ENCODE measurements around the gene LMTK2. TPM values are rescaled to one million over a fixed set of nuclear protein-coding genes. Genes with fewer than 3 reads are reported as not detected.

The LMTK2 gene
- total RNA-seq, 2 donors from 2014 or later: 37.2 to 61.2 TPM

DNA sequence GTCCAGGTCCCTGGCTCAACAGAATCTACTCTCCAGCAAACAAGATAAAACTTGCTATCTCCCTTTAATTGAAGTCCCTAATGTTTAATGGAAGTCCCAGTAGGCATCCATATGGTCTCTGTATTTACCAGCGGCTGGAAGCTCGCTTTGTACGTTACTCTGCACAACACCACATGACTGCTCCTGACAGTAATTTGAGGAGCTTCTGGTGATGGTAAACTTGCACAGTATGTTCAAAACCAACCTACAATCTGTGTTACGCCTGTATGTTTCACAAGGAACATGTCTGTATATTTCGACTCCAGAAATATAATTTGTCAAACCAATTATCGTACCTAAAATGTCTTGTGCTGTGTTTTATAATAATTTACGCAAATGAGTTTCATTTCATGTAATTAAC, 149.8 kb downstream of the LMTK2 start:
- H3K9me3 ChIP-seq: no peaks in the 10 kb centered on the region
- H3K36me3 ChIP-seq: no peaks in the 10 kb centered on the region
- H3K4me1 ChIP-seq: peaks cover 8% of the 10 kb centered on the region
- TF ChIP-seq, protein P1, sequence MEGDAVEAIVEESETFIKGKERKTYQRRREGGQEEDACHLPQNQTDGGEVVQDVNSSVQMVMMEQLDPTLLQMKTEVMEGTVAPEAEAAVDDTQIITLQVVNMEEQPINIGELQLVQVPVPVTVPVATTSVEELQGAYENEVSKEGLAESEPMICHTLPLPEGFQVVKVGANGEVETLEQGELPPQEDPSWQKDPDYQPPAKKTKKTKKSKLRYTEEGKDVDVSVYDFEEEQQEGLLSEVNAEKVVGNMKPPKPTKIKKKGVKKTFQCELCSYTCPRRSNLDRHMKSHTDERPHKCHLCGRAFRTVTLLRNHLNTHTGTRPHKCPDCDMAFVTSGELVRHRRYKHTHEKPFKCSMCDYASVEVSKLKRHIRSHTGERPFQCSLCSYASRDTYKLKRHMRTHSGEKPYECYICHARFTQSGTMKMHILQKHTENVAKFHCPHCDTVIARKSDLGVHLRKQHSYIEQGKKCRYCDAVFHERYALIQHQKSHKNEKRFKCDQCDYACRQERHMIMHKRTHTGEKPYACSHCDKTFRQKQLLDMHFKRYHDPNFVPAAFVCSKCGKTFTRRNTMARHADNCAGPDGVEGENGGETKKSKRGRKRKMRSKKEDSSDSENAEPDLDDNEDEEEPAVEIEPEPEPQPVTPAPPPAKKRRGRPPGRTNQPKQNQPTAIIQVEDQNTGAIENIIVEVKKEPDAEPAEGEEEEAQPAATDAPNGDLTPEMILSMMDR (IDR thresholded peaks at IDR 0.05): no peak
- no peak overlapping the region for H3K27ac ChIP-seq
- DNase-seq: no peak
- intact Hi-C loops (cut with DNase I): no loop called here
- H3K27me3 ChIP-seq: no peaks in the 10 kb centered on the region
- no peak overlapping the region for H3K4me3 ChIP-seq
- H3K9ac ChIP-seq (ENCODE audit: low read depth in 2 of 2, low read length in 2 of 2): no peak overlapping the region

DNA sequence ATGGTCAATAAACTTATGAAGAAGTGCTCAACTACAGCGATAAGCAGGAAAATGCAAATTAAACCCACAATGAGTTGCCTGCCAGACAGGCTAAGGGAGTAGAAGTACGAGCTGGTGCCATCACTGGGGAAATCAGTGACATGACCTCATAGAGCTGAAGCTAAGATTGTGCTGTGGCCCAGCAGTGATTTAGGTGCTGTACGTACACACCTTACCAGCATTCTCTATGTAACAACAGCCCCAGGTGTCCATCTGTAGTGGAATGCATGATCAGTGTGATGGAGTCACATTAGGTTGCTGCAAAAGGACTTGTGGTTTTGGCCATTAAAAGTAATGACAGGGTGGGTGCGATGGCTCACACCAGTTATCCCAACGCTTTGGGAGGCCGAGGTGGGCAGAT, 151.0 kb downstream of the LMTK2 start:
- no peaks in the 10 kb centered on the region for H3K27me3 ChIP-seq
- no peak overlapping the region for H3K9ac ChIP-seq (ENCODE audit: low read depth in 2 of 2, low read length in 2 of 2)
- H3K4me3 ChIP-seq: no peak overlapping the region
- H3K36me3 ChIP-seq: no peaks in the 10 kb centered on the region
- intact Hi-C loops (cut with DNase I): no loop called here
- DNase-seq: no peak
- H3K4me1 ChIP-seq: peaks cover 7% of the 10 kb centered on the region
- TF ChIP-seq, protein P1 (IDR thresholded peaks at IDR 0.05): no peak
- no peak overlapping the region for H3K27ac ChIP-seq
- H3K9me3 ChIP-seq: no peaks in the 10 kb centered on the region

Other genes with a start within 250 kb of the LMTK2 start
- 10 to 100 TPM; 16.0 to 48.3 TPM for gene ASNS, start 234.5 kb upstream of the LMTK2 start, total RNA-seq
- not detected for gene OCM2, start 116.7 kb upstream of the LMTK2 start, total RNA-seq
- 1 to 10 TPM in 1 of 2 donors, under 1 TPM in 1; 0.67 to 2.4 TPM for gene BHLHA15, start 104.6 kb downstream of the LMTK2 start, total RNA-seq
- 10 to 100 TPM; 20.3 to 44.5 TPM for gene TECPR1, start 145.4 kb downstream of the LMTK2 start, total RNA-seq
- gene BRI3, start 174.8 kb downstream of the LMTK2 start, total RNA-seq: 100 to 1,000 TPM; 152 to 187 TPM